ENCODE results near the gene DCAF7.

The DCAF7 gene

DNA sequence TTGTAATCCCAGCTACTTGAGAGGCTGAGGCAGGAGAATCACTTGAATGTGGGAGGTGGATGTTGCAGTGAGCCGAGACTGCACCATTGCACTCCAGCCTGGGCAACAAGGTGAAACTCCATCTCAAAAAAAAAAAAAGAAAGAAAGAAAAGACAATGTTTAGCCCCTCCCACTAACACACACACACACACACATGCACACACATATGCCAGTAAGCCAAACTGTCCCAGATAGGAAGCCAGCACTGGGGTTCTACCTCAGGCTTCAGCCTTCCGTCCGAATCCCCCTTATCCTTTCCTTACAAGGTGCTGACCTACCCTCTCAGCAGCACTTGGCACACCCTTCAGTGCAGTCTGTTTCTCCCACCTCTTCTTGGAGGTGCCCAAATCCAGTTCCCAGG, 35.8 kb upstream of the DCAF7 start:
- Histone ChIP-seq H3K27ac (ENCODE audit: low read depth, low read length) (no peak overlapping the region), H3K4me2 (ENCODE audit: low read length) (no peak overlapping the region), H3F3A (ENCODE audit: control insufficient read depth, insufficient read depth) (no peaks in the 10 kb centered on the region), H3K36me3 (ENCODE audit: control insufficient read depth, low read length) (no peaks in the 10 kb centered on the region), H3K4me3 (ENCODE audit: low read length) (no peak overlapping the region), H3K9me2 (replicated peaks; ENCODE audit: control insufficient read depth, low read length) (no peaks in the 10 kb centered on the region), H3K9me3 (ENCODE audit: control insufficient read depth, insufficient read depth, low read length) (no peaks in the 10 kb centered on the region), H3K4me1 (ENCODE audit: control insufficient read depth, low read length) (no peaks in the 10 kb centered on the region), H3K27me3 (ENCODE audit: control insufficient read depth, low read length) (peaks cover 40% of the 10 kb centered on the region), H3K79me2 (ENCODE audit: control insufficient read depth, low read length) (no peaks in the 10 kb centered on the region), H4K20me1 (ENCODE audit: control insufficient read depth, insufficient read depth, low read depth, low read length) (no peaks in the 10 kb centered on the region; the same call in 1 of the 2 replicates)
- TF ChIP-seq, protein P1, sequence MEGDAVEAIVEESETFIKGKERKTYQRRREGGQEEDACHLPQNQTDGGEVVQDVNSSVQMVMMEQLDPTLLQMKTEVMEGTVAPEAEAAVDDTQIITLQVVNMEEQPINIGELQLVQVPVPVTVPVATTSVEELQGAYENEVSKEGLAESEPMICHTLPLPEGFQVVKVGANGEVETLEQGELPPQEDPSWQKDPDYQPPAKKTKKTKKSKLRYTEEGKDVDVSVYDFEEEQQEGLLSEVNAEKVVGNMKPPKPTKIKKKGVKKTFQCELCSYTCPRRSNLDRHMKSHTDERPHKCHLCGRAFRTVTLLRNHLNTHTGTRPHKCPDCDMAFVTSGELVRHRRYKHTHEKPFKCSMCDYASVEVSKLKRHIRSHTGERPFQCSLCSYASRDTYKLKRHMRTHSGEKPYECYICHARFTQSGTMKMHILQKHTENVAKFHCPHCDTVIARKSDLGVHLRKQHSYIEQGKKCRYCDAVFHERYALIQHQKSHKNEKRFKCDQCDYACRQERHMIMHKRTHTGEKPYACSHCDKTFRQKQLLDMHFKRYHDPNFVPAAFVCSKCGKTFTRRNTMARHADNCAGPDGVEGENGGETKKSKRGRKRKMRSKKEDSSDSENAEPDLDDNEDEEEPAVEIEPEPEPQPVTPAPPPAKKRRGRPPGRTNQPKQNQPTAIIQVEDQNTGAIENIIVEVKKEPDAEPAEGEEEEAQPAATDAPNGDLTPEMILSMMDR (IDR thresholded peaks at IDR 0.05; ENCODE audit: low read depth, low read length, poor library complexity, severe bottlenecking) = no peak
- TF ChIP-seq EZH2phosphoT487 (IDR thresholded peaks at IDR 0.05; ENCODE audit: borderline replicate concordance, low read length) = no peak

DNA sequence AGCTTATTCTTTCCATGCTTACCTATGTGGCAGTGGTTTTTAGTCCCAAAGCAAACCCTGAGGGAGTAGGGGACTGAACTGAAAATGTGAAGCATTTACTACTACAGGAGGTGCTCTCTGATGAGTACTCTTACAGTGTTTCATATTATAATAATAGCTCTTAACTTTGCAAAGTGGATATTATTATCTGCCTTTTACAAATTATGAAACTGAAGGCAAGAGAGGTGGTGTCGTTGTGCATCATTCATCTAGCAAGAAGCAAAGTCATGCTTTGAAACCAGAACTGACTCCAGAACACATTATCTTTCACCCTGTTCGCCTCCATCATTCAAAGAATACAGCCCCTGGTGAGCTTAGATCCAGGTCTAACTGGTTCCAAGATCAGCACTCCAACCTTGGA, 35.3 kb upstream of the DCAF7 start:
- no peaks in the 10 kb centered on the region for H3K9me2 ChIP-seq (replicated peaks; ENCODE audit: control insufficient read depth, low read length)
- TF ChIP-seq, protein P1 (IDR thresholded peaks at IDR 0.05; ENCODE audit: low read depth, low read length, poor library complexity, severe bottlenecking) = no peak
- no peaks in the 10 kb centered on the region for H3K9me3 ChIP-seq (ENCODE audit: control insufficient read depth, insufficient read depth, low read length)
- H3K4me1 ChIP-seq (ENCODE audit: control insufficient read depth, low read length) = no peaks in the 10 kb centered on the region
- H3F3A ChIP-seq (ENCODE audit: control insufficient read depth, insufficient read depth) = no peaks in the 10 kb centered on the region
- H3K79me2 ChIP-seq (ENCODE audit: control insufficient read depth, low read length) = no peaks in the 10 kb centered on the region
- no peak overlapping the region for H3K4me2 ChIP-seq (ENCODE audit: low read length)
- no peaks in the 10 kb centered on the region for H4K20me1 ChIP-seq (ENCODE audit: control insufficient read depth, insufficient read depth, low read depth, low read length)
- no peak overlapping the region for H3K4me3 ChIP-seq (ENCODE audit: low read length)
- no peak overlapping the region for H3K27ac ChIP-seq (ENCODE audit: low read depth, low read length)
- no peaks in the 10 kb centered on the region for H3K36me3 ChIP-seq (ENCODE audit: control insufficient read depth, low read length)
- H3K27me3 ChIP-seq (ENCODE audit: control insufficient read depth, low read length) = peaks cover 43% of the 10 kb centered on the region

DNA sequence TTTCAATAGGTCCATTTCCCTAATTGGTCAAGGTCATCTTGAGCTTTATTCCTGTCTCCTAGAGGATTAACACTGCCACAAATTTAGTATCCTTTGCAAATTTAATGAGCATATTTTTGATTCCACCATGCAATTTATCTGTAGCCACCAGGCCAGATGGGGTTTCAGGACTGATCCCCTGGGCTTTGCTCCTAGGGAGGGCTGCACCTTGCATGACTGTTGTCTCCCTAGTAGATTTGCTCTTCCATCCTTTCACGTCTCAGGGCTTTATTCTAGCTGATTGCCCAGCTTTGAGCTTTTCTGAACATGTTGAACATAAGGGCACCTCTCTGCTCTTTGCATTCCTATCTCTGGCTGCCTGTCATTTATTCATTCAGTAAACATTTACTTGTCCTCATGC, 34.9 kb upstream of the DCAF7 start:
- Histone ChIP-seq H3K36me3 (ENCODE audit: control insufficient read depth, low read length) (no peaks in the 10 kb centered on the region), H3F3A (ENCODE audit: control insufficient read depth, insufficient read depth) (no peaks in the 10 kb centered on the region), H3K9me2 (replicated peaks; ENCODE audit: control insufficient read depth, low read length) (no peaks in the 10 kb centered on the region), H3K27ac (ENCODE audit: low read depth, low read length) (no peak overlapping the region), H4K20me1 (ENCODE audit: control insufficient read depth, insufficient read depth, low read depth, low read length) (no peaks in the 10 kb centered on the region), H3K27me3 (ENCODE audit: control insufficient read depth, low read length) (peaks cover 46% of the 10 kb centered on the region), H3K9me3 (ENCODE audit: control insufficient read depth, insufficient read depth, low read length) (no peaks in the 10 kb centered on the region), H3K4me1 (ENCODE audit: control insufficient read depth, low read length) (no peaks in the 10 kb centered on the region), H3K4me3 (ENCODE audit: low read length) (no peak overlapping the region), H3K4me2 (ENCODE audit: low read length) (no peak overlapping the region), H3K79me2 (ENCODE audit: control insufficient read depth, low read length) (no peaks in the 10 kb centered on the region)
- TF ChIP-seq, protein P1 (IDR thresholded peaks at IDR 0.05; ENCODE audit: low read depth, low read length, poor library complexity, severe bottlenecking) = no peak
- no peak for TF ChIP-seq EZH2phosphoT487 (IDR thresholded peaks at IDR 0.05; ENCODE audit: borderline replicate concordance, low read length)
